Right ventricle myocardium superior (tissue), 1 donor: ENCODE data around the gene FTO. TPM values are rescaled to one million over a fixed set of nuclear protein-coding genes. Genes with fewer than 3 reads are reported as not detected.
A peak's percentile ranks its signal among the peaks of the same experiment; 100 is the strongest.

ENCODE experiments used
- ATAC-seq: fragments of 200-7000 bp; cut with Tn5 transposase; one replicate; pipeline ENCODE4 v1.9.1; 2020; ENCODE audit warnings: mild to moderate bottlenecking; ENCODE audit not compliant: poor library complexity
- DNase-seq: peaks from one replicate; pipeline ENCODE4 v3.0.0-alpha.2; 2020
- intact Hi-C: fragments of 100-400 bp; cut with DNase I; formaldehyde crosslinking; loops from one replicate; pipeline ENCODE4 v1.11.2; 2022
- total RNA-seq: library from RNA; stranded (reverse); fragmentation: NEBNext Ultra II Directional; extraction: Animal tissue kit (Norgen Biotek cat#: 25700); gene quantifications from one replicate; pipeline ENCODE4 v1.2.1, GENCODE V29; 2021
- donor health status: DM: no; HTN: yes; CAD: no; lungs with severe emphysema.

FTO gene
- total RNA-seq, 1 donor from 2014 or later, result 75.3 TPM

DNA sequence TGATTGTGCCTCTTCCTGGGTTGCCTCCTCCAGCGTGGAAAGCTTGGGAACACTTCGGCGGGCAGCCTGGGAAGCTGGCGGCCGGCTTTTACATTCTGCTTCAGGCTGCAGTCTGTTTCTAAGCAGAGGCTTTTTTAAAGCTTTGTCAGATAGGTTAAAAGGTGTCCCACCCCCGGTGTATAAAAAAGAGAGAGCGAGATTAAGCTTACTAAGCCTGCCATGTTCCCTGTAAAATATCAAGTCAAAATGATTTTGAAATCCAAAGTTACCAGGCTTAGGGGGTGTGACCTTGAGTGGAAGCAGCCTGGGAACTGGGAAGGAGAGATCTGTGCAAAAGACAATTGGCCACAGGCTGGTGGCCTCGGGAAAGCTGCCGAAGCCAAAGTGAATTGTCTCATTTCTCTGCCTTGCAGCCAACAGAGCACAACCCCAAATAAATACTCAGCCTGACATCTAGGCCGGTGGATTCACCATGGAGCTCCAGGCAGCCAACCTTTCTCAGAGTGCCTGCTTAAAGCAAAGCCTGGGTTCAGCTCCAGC lies 254.5 kb downstream of the FTO start:
- DNase-seq (no peak), ATAC-seq (peak; percentile 56)
- intact Hi-C loops, result no loop called here

DNA sequence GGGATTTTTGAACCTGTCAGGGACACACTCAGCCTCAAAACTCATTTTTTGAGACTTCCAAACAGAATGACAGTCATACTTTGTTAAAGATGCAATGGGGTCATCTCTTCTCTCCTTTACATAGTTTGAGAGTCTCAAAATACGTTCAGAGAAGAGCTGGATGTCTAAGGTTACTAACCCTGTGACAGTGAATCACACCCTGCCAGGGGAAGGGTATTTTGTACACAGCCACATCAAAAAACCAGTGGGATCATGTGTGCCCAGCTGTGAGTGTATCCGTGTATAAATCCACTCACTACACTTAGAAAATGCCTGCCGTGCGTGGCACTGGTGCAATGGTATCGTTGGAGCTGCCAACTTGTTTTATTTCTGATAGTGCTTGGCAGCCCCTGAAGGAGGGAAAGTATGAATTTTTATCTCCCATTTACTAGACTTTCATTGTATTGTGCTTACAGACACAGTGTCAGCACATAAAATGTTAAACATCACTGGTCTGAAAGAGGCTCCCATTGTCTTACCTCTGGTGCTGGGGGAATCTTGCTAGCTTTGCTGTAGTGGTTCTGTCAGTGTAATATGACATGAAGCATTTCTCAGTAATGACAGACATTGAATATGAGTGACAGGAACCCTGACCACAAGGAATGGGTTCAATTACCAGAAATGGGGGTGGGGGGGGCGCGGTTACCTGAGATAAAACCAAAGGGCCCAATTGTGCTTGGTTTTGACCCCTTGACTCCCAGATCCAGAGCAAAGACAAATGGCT lies 256.3 kb downstream of the FTO start:
- intact Hi-C loops, result no loop called here
- ATAC-seq (peak; percentile 34), DNase-seq (no peak)

DNA sequence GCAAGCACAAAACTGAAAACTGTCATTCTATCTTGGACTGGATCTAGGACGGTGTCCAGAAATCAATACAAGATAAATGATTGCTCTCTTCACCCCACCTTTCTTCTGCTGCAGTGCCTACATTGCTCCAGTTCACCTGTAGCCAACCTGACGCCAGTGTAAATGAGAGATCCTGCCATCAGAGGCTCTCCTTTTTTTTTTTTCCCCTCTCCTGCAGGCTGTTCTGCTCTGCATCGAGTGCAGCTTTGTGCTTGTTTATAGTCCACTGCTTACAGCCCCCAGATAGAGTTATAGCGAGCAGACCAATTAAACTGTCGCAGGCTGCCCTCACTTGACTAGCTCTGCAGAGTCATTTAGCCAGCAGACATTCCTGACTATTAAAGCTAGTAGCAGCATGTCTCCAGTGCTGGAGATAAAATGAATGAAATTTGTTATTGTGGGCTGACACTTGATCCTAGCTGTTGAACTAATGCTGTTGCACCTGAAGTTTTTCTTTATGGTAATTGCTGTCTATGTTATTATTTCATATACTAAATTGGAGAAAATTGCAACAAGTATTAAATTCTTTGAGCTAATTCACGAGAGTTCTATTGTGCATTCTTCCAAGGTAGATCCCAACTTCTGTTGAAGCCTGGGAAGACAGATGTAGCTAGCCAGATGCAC lies 257.1 kb downstream of the FTO start:
- ATAC-seq (peak; percentile 77), DNase-seq (no peak)
- intact Hi-C loops, result no loop called here

DNA sequence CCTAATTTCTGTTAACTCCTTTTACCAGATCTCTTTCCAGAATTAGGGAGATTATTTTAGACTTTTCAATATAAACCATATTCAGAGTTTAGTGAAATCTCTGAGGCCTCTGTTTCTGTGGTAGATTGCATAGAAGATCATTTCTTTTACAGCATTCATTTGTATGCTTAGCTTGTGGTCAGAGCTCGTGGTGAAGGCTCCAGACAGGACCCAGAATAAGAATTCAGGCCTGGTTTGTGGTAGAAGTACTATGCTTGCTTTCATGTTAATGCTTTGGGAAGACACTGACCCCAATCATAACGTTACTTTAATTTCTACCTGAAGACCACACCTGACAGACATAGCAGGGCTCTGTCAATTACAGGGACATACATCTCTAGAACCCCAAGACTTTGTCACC lies 258.1 kb downstream of the FTO start:
- ATAC-seq, result no peak
- intact Hi-C loops, result no loop called here

DNA sequence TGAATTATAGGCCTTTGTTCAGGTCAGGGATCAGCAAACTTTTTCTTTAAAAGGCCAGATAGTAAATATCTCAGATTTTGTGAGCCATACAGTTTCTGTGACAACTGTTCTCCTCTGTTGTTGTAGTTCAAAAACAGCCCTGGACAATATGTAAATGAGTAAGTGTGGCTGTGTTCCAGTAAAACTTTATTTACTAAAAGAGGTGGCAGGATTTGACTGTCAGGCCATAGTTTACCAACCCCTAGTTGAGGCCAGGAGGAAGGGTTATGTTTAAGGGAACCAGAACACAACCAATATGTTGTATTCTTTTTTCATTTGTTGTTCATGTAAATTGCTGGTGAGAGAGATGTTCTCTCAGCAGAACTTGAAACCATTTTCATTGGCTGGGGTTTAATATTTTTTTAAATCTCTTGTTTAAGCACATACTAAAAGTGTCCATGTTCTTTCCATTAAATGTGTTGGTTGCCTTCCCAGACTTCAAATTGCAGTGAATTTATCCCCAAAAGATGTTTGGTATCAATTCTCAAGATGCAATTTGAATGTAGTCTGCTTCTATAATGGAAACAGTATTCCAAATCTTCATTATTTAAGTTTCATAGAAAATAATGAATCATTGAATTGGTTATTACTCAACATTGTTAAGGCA lies 260.3 kb downstream of the FTO start:
- DNase-seq, result no peak
- no peak for ATAC-seq
- intact Hi-C loops, result no loop called here

More for the DNA sequence above, 258.1 kb downstream of the FTO start:
- DNase-seq, result no peak

DNA sequence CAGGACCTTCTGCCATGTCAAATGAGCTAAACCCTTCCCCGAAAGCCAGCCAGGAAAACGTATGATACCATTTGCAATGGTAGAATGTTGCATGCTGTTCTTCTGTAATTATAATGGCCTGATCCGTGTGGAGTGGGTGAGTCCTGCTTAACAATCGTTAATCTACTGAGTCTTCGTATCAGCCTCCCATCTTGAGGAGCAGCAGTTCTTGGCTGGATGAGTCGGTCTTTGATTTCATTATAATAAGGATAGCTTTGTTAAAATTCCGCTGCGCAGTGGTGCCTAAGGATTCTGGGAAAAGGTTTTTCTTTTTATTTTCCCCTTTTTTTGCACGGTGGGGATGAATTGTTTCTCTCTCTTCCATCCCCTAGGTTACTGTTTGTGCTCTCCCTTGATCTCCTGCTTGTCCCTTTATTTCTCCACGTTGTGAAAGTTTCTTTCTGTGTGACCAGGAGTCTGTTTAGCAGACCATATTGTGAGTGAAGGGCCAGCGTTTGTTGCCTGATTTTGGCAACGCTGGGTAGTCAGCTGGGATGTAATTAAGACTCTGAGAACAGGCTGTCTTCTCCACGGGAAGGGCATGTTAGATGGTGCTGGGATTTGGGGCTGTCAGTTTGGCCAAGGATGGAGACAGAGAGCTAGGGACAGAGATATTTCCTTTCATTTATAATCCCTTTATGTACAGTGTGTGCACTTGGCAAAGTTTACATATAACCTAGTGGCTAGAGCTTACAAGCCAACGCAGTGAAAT lies 263.0 kb downstream of the FTO start:
- DNase-seq (no peak), ATAC-seq (peak; percentile 71)
- intact Hi-C loops, result no loop called here

DNA sequence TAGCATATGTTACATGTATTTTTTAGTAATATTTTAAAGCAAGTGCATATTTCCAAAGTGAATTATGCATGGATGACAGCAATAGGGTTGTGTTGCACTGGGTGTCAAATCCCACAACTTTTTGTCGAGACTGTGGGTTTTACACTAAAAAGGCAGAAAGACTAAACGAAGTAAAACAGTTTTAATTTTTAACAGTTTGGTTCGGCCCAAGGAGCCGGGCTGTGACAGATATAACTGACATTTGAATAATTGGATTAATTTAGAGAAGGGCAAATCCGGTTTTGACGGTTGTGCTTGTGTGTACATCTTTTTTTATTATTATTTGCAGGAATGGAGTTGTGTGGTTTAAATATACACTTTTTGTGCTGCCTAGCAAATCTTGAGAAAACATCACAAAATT lies 263.6 kb downstream of the FTO start:
- ATAC-seq (no peak), DNase-seq (no peak)
- intact Hi-C loops, result no loop called here

DNA sequence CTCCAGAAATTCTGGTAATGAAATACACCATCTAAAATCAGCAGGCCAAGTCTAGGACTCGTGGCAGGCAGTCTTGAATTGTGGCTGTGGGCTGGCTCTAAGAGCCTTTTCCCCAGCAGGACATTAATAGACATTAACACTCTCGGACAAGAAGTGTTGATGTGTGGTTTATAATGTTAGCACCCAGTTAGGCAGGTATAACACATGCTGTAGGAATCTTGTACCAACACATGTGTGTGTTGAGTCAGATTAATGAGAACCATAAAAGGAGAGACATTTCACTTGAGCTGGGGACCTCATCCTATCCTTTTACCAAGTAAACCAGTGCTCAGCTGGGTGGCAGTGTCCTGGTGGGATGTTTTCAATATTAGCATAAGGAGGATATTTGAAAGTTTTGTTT lies 264.5 kb downstream of the FTO start:
- intact Hi-C loops, result no loop called here
- DNase-seq (no peak), ATAC-seq (peak; percentile 69)

DNA sequence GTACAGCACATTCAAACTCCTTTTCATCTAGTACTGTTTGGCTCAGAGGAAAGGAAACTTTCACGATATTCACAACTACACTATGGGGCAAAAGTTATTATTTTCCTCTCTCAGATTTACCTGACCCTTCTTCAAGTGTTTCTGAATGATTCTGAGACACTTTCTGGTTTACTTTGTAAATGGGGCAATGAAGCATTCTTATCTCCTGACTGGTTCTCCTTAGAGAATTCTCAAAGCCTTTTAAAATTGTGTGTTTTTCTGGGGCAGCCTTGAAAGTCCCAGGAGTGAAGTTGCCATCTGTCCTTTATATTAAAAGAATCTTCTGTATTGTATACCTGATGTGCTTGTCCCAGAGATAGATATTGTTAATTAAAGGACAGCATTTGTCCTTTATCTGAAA lies 264.9 kb downstream of the FTO start:
- intact Hi-C loops, result no loop called here
- no peak for ATAC-seq
- no peak for DNase-seq

DNA sequence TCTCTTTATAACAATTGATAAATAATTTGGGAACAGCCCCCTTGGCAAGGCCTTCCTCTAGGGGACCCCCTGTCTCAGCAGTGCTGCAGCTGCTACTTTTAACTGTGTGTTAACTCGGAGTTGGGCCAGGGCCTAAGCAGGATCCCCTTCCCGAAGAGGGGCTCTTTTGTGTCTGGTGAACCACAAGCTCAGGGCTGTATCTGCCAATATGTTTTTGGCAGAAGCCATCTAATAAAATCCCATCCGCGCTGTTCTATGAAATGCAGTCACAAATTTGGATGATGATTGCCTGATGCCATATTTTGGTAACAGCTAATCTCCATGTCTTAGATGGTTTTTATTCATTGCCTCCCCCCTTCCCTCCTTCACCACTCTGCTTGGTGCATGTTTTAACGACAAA lies 267.7 kb downstream of the FTO start:
- intact Hi-C loops, result no loop called here
- DNase-seq (no peak), ATAC-seq (no peak)

DNA sequence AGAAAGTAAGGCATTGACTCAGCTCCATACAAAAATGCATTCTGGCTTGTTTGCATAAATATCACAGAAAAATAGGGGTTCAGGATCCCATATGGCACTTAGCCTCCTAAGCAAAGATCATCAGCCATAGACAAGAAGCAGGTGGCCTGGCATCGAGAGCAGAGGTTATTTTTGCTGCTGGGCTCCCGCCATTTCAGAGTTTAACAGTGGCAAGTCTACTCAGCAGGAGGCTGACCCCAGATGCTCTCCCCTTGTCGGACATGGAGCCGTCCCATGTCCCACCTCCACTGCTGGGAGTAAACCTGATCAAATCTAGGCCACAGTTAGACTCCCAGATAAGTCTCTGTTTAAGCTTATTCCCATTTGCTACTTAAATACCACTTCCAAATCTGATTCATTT lies 269.1 kb downstream of the FTO start:
- ATAC-seq (peak; percentile 86), DNase-seq (no peak)
- intact Hi-C loops, result no loop called here

DNA sequence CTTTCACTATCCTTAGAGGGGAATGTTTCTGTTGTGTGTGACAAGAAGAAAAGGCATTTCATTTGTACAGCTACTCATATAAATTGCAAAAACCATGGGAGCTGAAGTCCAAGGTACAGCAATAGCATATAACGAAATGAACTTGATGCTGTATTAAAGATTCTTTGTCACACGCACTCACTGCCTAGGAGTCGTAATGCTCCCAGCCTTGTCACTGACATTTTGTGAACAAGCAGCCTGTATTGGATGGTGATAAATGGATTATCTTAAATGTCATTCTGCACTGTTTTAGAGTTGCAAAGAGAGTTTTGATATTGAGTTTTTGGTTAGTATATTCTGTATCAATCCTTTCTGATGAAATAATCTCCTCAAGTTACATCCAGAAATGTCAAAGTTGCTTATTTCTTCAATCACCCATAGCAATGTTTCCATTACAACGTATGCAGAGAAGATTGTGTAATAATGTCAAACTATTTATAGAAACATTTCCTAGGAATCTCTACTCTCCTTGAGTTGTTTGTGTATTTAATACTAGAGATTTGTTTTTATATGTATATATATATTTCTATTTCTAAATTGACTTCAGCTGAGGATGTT lies 270.6 kb downstream of the FTO start:
- intact Hi-C loops, result no loop called here
- ATAC-seq (peak; percentile 9), DNase-seq (no peak)

DNA sequence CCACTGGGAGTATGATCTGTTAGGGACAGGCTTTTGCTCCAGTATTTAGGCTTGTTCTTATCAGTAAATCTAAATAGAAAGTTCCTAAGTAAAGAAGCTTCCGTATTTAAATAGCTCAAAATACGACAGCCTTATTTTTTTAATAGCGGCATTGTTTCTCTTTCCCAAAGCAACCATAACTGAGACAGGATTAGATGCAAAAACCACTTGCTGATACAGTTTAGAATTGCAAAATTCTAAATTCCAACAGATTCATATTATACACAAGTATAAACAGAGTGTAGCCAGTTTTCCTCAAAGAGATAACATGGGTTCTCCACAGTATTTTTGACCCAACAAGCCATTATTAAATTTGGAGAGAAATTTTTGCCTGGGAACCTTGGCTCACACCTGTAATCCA lies 276.7 kb downstream of the FTO start:
- intact Hi-C loops, result no loop called here
- no peak for DNase-seq
- ATAC-seq, result no peak

DNA sequence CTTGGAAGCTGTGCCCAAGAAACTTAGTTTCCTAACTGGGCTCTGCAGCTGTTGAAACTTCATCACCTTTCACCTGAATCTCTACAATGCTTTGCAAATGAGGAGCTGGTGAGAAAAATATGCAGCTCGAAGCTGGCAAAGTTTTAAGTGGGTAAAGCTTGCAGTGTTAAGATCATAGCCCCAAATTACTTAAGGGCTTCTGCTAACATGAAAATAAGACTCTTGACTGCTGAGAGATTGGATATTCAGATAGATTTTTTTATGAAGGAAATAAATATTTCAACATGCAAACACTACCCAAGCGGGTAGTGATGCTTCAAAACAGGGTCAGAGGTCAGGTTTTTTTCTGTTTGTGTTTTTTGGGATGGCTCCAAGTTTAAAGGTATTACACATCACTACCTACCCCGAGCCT lies 278.7 kb downstream of the FTO start:
- ATAC-seq (no peak), DNase-seq (no peak)
- intact Hi-C loops, result no loop called here

DNA sequence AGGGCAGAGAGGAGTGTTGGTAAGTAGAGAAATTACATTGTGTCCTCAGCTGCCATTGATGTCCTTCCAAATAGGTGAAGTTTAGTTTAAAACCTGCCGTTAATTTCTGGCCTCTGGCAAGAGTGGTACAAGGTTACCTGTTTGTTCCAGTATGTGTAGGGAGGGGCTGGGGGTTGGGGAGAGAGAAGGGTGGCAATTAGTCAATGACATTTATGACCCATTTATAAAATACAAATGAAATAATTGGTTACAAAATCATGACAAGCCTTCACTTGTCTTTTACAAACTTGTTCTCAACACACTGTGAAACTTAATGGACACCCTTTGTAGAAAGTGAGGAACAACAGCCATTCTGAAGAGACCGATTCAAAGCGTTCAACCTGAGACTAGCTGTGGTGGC lies 281.0 kb downstream of the FTO start:
- intact Hi-C loops, result no loop called here
- DNase-seq (no peak), ATAC-seq (no peak)

DNA sequence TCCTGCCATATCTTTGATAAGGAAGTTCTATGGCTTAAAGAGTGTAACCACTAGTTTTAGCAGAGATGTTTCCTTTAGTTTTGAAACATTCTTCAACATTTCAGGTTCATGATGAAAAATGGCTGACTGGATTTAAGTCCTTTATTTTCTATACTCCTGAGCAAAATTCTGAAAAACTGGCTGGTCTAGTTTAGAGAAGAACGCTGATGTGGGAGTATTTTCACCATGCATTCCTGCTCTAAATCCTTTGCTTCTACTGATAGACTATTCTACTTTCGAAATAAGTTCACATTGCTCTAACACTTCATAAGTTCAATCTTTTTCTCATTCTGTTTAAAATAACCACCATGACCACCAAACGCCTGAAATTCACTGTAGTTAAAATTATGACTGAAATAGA lies 281.9 kb downstream of the FTO start:
- intact Hi-C loops, result no loop called here
- DNase-seq (no peak), ATAC-seq (no peak)

DNA sequence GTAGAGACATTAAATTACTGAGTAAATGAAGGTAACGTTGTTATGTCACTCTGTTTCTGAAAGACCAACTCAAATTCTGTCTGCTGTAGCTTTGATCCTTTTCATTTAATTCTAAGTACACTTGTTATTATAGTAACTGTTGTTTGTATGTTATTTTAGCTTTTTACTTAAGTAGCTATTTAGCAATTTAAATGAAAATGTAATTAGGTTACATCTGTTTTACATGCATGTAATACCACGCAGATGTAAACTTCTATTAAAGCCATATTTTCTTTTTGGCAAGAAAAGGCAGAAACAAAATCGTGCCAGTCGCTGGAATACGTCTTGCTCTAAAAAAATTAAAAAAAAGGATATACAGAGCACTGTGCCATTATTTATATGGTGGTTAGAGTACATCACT lies 282.8 kb downstream of the FTO start:
- intact Hi-C loops, result no loop called here
- no peak for ATAC-seq

DNA sequence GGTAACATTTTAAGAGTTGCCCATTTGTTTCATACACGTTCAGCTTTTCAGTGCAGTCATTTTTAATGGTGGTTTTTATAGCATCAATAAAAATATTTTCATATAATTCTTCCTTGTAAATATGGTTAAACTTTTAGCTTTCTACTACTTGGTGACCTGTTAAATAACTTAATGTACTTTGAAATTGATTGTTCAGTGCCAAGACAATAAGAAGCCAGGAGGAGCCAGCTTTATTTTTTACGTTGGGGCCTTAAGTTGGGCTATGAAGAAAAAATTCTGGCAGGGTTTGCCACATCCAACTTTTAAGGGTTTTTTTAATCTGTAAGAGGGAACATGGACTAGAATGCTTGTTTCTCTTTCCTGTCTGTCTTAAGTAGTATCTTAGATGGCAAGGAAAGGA lies 284.2 kb downstream of the FTO start:
- no peak for DNase-seq
- ATAC-seq, result no peak
- intact Hi-C loops, result no loop called here

More for the DNA sequence above, 282.8 kb downstream of the FTO start:
- no peak for DNase-seq

DNA sequence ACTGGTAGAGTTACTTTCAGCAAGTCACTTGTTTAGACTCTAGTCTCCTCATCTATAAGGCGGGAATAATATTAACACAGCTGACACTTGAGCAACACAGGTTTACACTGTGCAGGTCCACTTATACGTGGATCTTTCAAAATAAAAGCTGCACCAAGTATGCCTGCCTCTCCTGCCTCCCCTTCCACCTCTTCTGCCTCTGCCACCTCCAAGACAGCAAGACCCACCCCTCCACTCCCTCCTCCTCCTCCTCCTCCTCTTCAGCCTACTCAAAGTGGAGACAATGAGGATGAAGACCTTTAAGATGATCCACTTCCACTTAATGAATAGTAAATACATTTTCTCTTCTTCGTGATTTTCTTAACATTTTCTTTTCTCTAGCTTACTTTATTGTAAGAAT lies 285.6 kb downstream of the FTO start:
- DNase-seq (no peak), ATAC-seq (no peak)
- intact Hi-C loops, result no loop called here
